Small intestine (tissue), 7 donors: ENCODE measurements around the gene ACYP2. TPM values are rescaled to one million over a fixed set of nuclear protein-coding genes. Genes with fewer than 3 reads are reported as not detected.
"Not testable (repeated sequence)": the region's sequence is repeated elsewhere in the genome, so short reads cannot be mapped to it uniquely, and the experiment has no call there.

ENCODE experiments used
- DNase-seq, 2 donors: peaks; one replicate each; pipeline versions ENCODE4 v3.0.0 to v3.0.0-alpha.2; 2013
- FAIRE-seq: peaks from 2 replicates; lab custom pipeline; 2012; peaks lifted over from hg19 to GRCh38; lab: Jason Lieb, UNC
- H3K27ac ChIP-seq, 3 donors: one replicate each; pipeline ENCODE4 v1.5.1; 2013; ENCODE audit warnings: low read length in 2 of 3, mild to moderate bottlenecking in 2 of 3, control low read depth in 1 of 3, inconsistent platforms in 1 of 3, low read depth in 1 of 3, moderate library complexity in 1 of 3
- H3K27me3 ChIP-seq, 3 donors: one replicate each; pipeline ENCODE4 v1.6.1; 2013; ENCODE audit warnings: low read length in 3 of 3, inconsistent platforms in 1 of 3; ENCODE audit not compliant: control insufficient read depth in 3 of 3, insufficient read depth in 3 of 3
- H3K36me3 ChIP-seq, 3 donors: one replicate each; pipeline ENCODE4 v1.6.1; 2013; ENCODE audit warnings: low read length in 3 of 3, inconsistent platforms in 1 of 3, low read depth in 1 of 3, mild to moderate bottlenecking in 1 of 3, moderate library complexity in 1 of 3; ENCODE audit not compliant: control insufficient read depth in 3 of 3, insufficient read depth in 2 of 3
- H3K4me1 ChIP-seq, 3 donors: one replicate each; pipeline ENCODE4 v1.6.1; 2013; ENCODE audit warnings: low read length in 2 of 3, inconsistent platforms in 1 of 3, low read depth in 1 of 3, mild to moderate bottlenecking in 1 of 3, moderate library complexity in 1 of 3; ENCODE audit not compliant: control insufficient read depth in 3 of 3, insufficient read depth in 2 of 3
- H3K4me3 ChIP-seq, 3 donors: one replicate each; pipeline ENCODE4 v1.5.1; 2013; ENCODE audit warnings: low read length in 3 of 3, control low read depth in 1 of 3, inconsistent platforms in 1 of 3, low read depth in 1 of 3, mild to moderate bottlenecking in 1 of 3, moderate library complexity in 1 of 3
- H3K9me3 ChIP-seq, 2 donors: one replicate each; pipeline ENCODE4 v1.6.1; 2013; ENCODE audit warnings: low read depth in 1 of 2, low read length in 1 of 2; ENCODE audit not compliant: control insufficient read depth in 2 of 2, insufficient read depth in 1 of 2
- WGBS, 3 donors: extraction: QIAGEN DNeasy Blood & Tissue Kit; methylation state at CpG; one replicate each; pipeline ENCODE4 v1.1.7; 2013; 5-methylcytosine and 5-hydroxymethylcytosine counted together
- polyA plus RNA-seq, 4 donors: library from polyadenylated mRNA; stranded (reverse) in 3 of 4; unstranded in 1 of 4; fragments of 200-250 nt in 3 of 4; fragments of 120-200 nt in 1 of 4; gene quantifications; one replicate each; pipeline versions ENCODE4 v1.2.1 to v1.2.3, GENCODE V29; 2013
- donor health status: healthy with polysubstance abuse.
- donor health status: control.
- donor health status: control.
- donor health status: Bipolar disorder and iron deficiency.
- donor health status: healthy.

ACYP2 gene
- polyA plus RNA-seq, 4 donors: 12.3 to 17.3 (median 13.0) TPM

- H3K27me3 ChIP-seq, H3K4me3 ChIP-seq, H3K36me3 ChIP-seq, H3K4me1 ChIP-seq, DNase-seq, FAIRE-seq, H3K9me3 ChIP-seq: not testable (repeated sequence)
- peak overlapping the region in 2 of 3 donors; percentile 58 to 93 for H3K27ac ChIP-seq
- WGBS, 3 donors: 89 to 96% (median 95%) methylated on average over 6 of the region's 6 CpGs
Measured at GRCh38 chr2:54114479-54114878, 936 bp upstream of the ACYP2 start.

- Histone ChIP-seq H3K9me3 (peaks cover 0 to 5% of the 10 kb centered on the region in 2 donors), H3K27me3 (no peaks in the 10 kb centered on the region), H3K36me3 (no peaks in the 10 kb centered on the region), H3K4me1 (peaks cover 0 to 5% (median 3%) of the 10 kb centered on the region in 3 donors), H3K27ac (peak overlapping the region; percentile 91 to 99 (median 93)), H3K4me3 (peak overlapping the region; percentile 52 to 79 (median 74))
- WGBS, 3 donors: 38 to 46% (median 43%) methylated on average over 3 of the region's 3 CpGs
- DNase-seq: no peak
- FAIRE-seq: no peak
Measured at GRCh38 chr2:54114936-54115283, 505 bp upstream of the ACYP2 start.

- not testable (repeated sequence) for H3K27me3 ChIP-seq, H3K36me3 ChIP-seq, DNase-seq, FAIRE-seq, H3K4me3 ChIP-seq, H3K4me1 ChIP-seq, H3K27ac ChIP-seq
- H3K9me3 ChIP-seq: peaks cover 0 to 15% of the 10 kb centered on the region in 2 donors
- WGBS, 3 donors: 97 to 98% (median 98%) methylated on average over 10 of the region's 10 CpGs
Measured at GRCh38 chr2:54116598-54116997, 1.2 kb downstream of the ACYP2 start.

GRCh38 chr2:54120950-54121349, 5.5 kb downstream of the ACYP2 start:
- Histone ChIP-seq H3K4me3 (no peak overlapping the region), H3K4me1 (no peaks in the 10 kb centered on the region), H3K27me3 (no peaks in the 10 kb centered on the region), H3K36me3 (peaks cover 0 to 6% (median 0%) of the 10 kb centered on the region in 3 donors), H3K9me3 (peaks cover 0 to 15% of the 10 kb centered on the region in 2 donors), H3K27ac (no peak overlapping the region)
- FAIRE-seq: no peak
- no peak for DNase-seq
- 96 to 98% (median 97%) methylated on average over 8 of the region's 8 CpGs for WGBS, 3 donors

GRCh38 chr2:54122171-54122935, 6.9 kb downstream of the ACYP2 start:
- no peak for DNase-seq
- Histone ChIP-seq H3K27ac (no peak overlapping the region), H3K9me3 (peaks cover 0 to 10% of the 10 kb centered on the region in 2 donors), H3K4me3 (no peak overlapping the region), H3K4me1 (no peaks in the 10 kb centered on the region), H3K36me3 (peaks cover 0 to 6% (median 0%) of the 10 kb centered on the region in 3 donors), H3K27me3 (no peaks in the 10 kb centered on the region)
- FAIRE-seq: no peak
- 84 to 92% (median 90%) methylated on average over 3 of the region's 3 CpGs for WGBS, 3 donors

- no peak for DNase-seq
- FAIRE-seq: no peak
Measured at GRCh38 chr2:54122939-54123338, 7.5 kb downstream of the ACYP2 start.

GRCh38 chr2:54127174-54127573, 11.8 kb downstream of the ACYP2 start:
- H3K4me3 ChIP-seq, H3K36me3 ChIP-seq, FAIRE-seq, H3K4me1 ChIP-seq, H3K27ac ChIP-seq, DNase-seq, H3K27me3 ChIP-seq, H3K9me3 ChIP-seq: not testable (repeated sequence)
- 94 to 96% (median 95%) methylated on average over 2 of the region's 2 CpGs for WGBS, 3 donors

More at GRCh38 chr2:54122939-54123338, 7.5 kb downstream of the ACYP2 start:
- peaks cover 0 to 6% (median 0%) of the 10 kb centered on the region in 3 donors for H3K36me3 ChIP-seq
- no peaks in the 10 kb centered on the region for H3K4me1 ChIP-seq
- H3K27ac ChIP-seq: no peak overlapping the region
- peaks cover 0 to 10% of the 10 kb centered on the region in 2 donors for H3K9me3 ChIP-seq
- WGBS, 3 donors: 74 to 94% (median 90%) methylated on average over 4 of the region's 4 CpGs
- no peak overlapping the region for H3K4me3 ChIP-seq
- H3K27me3 ChIP-seq: no peaks in the 10 kb centered on the region

- Histone ChIP-seq H3K27ac (no peak overlapping the region), H3K27me3 (no peaks in the 10 kb centered on the region), H3K36me3 (no peaks in the 10 kb centered on the region), H3K4me1 (no peaks in the 10 kb centered on the region), H3K9me3 (no peaks in the 10 kb centered on the region), H3K4me3 (no peak overlapping the region)
- DNase-seq: no peak
- no peak for FAIRE-seq
- 80 to 93% (median 91%) methylated on average over 4 of the region's 4 CpGs for WGBS, 3 donors
Measured at GRCh38 chr2:54133056-54133455, 17.6 kb downstream of the ACYP2 start.
